DND-41 (cell line): ENCODE data around the gene ATF1.

Experiments used
- ATAC-seq: fragments of 200-7000 bp; cut with Tn5 transposase; 3 replicates; pipeline ENCODE4 v1.9.1; 2021; ENCODE audit warnings: low read depth; ENCODE audit not compliant: insufficient read depth
- DNase-seq: peaks from one replicate; pipeline ENCODE4 v3.0.0-alpha.2; 2020
- H2AFZ ChIP-seq: 2 replicates; pipeline ENCODE4 v1.6.0; 2012; ENCODE audit warnings: low read depth, low read length
- H3K27ac ChIP-seq: 2 replicates; pipeline ENCODE4 v1.5.1; 2012; ENCODE audit warnings: low read length, inconsistent platforms
- H3K27me3 ChIP-seq: fragments of 200-600 bp; sonication (generic); 2 replicates; pipeline ENCODE4 v1.6.0; 2012; ENCODE audit warnings: low read length, mild to moderate bottlenecking, inconsistent platforms; ENCODE audit not compliant: insufficient read depth, poor library complexity
- H3K36me3 ChIP-seq: 2 replicates; pipeline ENCODE4 v1.5.1; 2012; ENCODE audit warnings: low read length, inconsistent platforms; ENCODE audit not compliant: insufficient read depth
- H3K4me1 ChIP-seq: 2 replicates; pipeline ENCODE4 v1.5.1; 2012; ENCODE audit warnings: mild to moderate bottlenecking, low read length; ENCODE audit not compliant: insufficient read depth
- H3K4me2 ChIP-seq: 2 replicates; pipeline ENCODE4 v1.6.0; 2012; ENCODE audit warnings: mild to moderate bottlenecking, moderate library complexity, low read length, inconsistent platforms; ENCODE audit not compliant: insufficient read depth
- H3K4me3 ChIP-seq, 2 experiments: fragments of 200-600 bp in 1 of 2; shearing (Covaris generic) in 1 of 2; 2 replicates each; pipeline ENCODE4 v1.5.1; 2012 to 2016; ENCODE audit warnings: inconsistent platforms in 2 of 2, low read length in 2 of 2, mild to moderate bottlenecking in 2 of 2, low read depth in 1 of 2, moderate library complexity in 1 of 2
- H3K79me2 ChIP-seq: 2 replicates; pipeline ENCODE4 v1.6.0; 2012; ENCODE audit warnings: low read length, inconsistent platforms; ENCODE audit not compliant: insufficient read depth
- H3K9ac ChIP-seq: 2 replicates; pipeline ENCODE4 v1.6.0; 2012; ENCODE audit warnings: low read depth, mild to moderate bottlenecking, inconsistent platforms, low read length, moderate library complexity
- H3K9me3 ChIP-seq: 2 replicates; pipeline ENCODE4 v1.5.1; 2012; ENCODE audit warnings: low read length, moderate library complexity, mild to moderate bottlenecking, inconsistent platforms; ENCODE audit not compliant: insufficient read depth, severe bottlenecking
- H4K20me1 ChIP-seq: 2 replicates; pipeline ENCODE4 v1.6.0; 2012; ENCODE audit warnings: low read length; ENCODE audit not compliant: insufficient read depth
- CTCF ChIP-seq: IDR thresholded peaks from 2 replicates; pipeline ENCODE4 v1.5.1; 2012; ENCODE audit warnings: borderline replicate concordance, low read length, moderate library complexity, mild to moderate bottlenecking; ENCODE audit not compliant: poor library complexity, severe bottlenecking; ENCODE audit errors: extremely low read depth
- EZH2 ChIP-seq: IDR thresholded peaks from 3 replicates; pipeline ENCODE4 v1.6.1; 2012; ENCODE audit warnings: borderline replicate concordance, low read depth, mild to moderate bottlenecking, moderate library complexity, low read length, inconsistent platforms; ENCODE audit not compliant: severe bottlenecking

Gene ATF1

GRCh38 chr12:50749459-50749882 is 14.4 kb upstream of the ATF1 start:
- Histone ChIP-seq H3K79me2 (no peaks in the 10 kb centered on the region), H3K9me3 (no peaks in the 10 kb centered on the region), H3K27ac (no peak overlapping the region), H3K36me3 (peaks cover 28% of the 10 kb centered on the region), H3K9ac (no peak overlapping the region), H3K4me1 (no peaks in the 10 kb centered on the region), H2AFZ (no peak overlapping the region), H3K27me3 (no peaks in the 10 kb centered on the region), H4K20me1 (no peaks in the 10 kb centered on the region), H3K4me3 (no peak overlapping the region), H3K4me2 (no peak overlapping the region)
- DNase-seq: no peak
- no peak for ATAC-seq
- TF ChIP-seq EZH2: no peak

- no peak overlapping the region for H3K9ac ChIP-seq
- no peak overlapping the region for H3K4me2 ChIP-seq
- H3K27me3 ChIP-seq: no peaks in the 10 kb centered on the region
- no peaks in the 10 kb centered on the region for H3K9me3 ChIP-seq
- DNase-seq (no peak), ATAC-seq (no peak)
- H2AFZ ChIP-seq: no peak overlapping the region
- no peaks in the 10 kb centered on the region for H4K20me1 ChIP-seq
- TF ChIP-seq EZH2 (no peak), CTCF (no peak)
- no peaks in the 10 kb centered on the region for H3K79me2 ChIP-seq
- H3K36me3 ChIP-seq: peaks cover 20% of the 10 kb centered on the region
- H3K27ac ChIP-seq: no peak overlapping the region
- no peaks in the 10 kb centered on the region for H3K4me1 ChIP-seq
- no peak overlapping the region for H3K4me3 ChIP-seq
Measured at GRCh38 chr12:50750366-50750765, 13.5 kb upstream of the ATF1 start.

- H2AFZ ChIP-seq: no peak overlapping the region
- no peak for TF ChIP-seq EZH2
- no peak for TF ChIP-seq CTCF
- no peaks in the 10 kb centered on the region; the same call in 1 of the 2 replicates for H3K4me1 ChIP-seq
- ATAC-seq (no peak), DNase-seq (no peak)
- no peak overlapping the region for H3K4me2 ChIP-seq
- peaks cover 9% of the 10 kb centered on the region for H3K36me3 ChIP-seq
- no peak overlapping the region for H3K27ac ChIP-seq
- no peaks in the 10 kb centered on the region for H3K9me3 ChIP-seq
- H3K9ac ChIP-seq: no peak overlapping the region
- H3K79me2 ChIP-seq: no peaks in the 10 kb centered on the region
- no peaks in the 10 kb centered on the region for H4K20me1 ChIP-seq
- no peaks in the 10 kb centered on the region for H3K27me3 ChIP-seq
- H3K4me3 ChIP-seq: no peak overlapping the region
Measured at GRCh38 chr12:50751948-50752721, 11.8 kb upstream of the ATF1 start.

- ATAC-seq (no peak), DNase-seq (no peak)
- no peak overlapping the region for H3K27ac ChIP-seq
- no peaks in the 10 kb centered on the region for H3K79me2 ChIP-seq
- no peak overlapping the region for H3K4me3 ChIP-seq
- no peak for TF ChIP-seq CTCF
- TF ChIP-seq EZH2: no peak
- H3K4me1 ChIP-seq: no peaks in the 10 kb centered on the region; the same call in 1 of the 2 replicates
- no peaks in the 10 kb centered on the region for H3K36me3 ChIP-seq
- no peak overlapping the region for H3K9ac ChIP-seq
- no peaks in the 10 kb centered on the region for H3K27me3 ChIP-seq
- H2AFZ ChIP-seq: no peak overlapping the region
- H3K4me2 ChIP-seq: no peak overlapping the region
- H3K9me3 ChIP-seq: no peaks in the 10 kb centered on the region
- H4K20me1 ChIP-seq: no peaks in the 10 kb centered on the region
Measured at GRCh38 chr12:50753232-50753769, 10.6 kb upstream of the ATF1 start.
